Natural killer cell (primary cell): ENCODE results near the gene UST. TPM values are rescaled to one million over a fixed set of nuclear protein-coding genes. Genes with fewer than 3 reads are reported as not detected.

Experiments used
- ATAC-seq, 3 donors: fragments of 150-1000 bp in 2 of 3; fragments of 200-7000 bp in 1 of 3; cut with Tn5 transposase; 1 replicate in 1 of 3; 2 replicates in 2 of 3; pipeline ENCODE4 v1.10.0; 2021; ENCODE audit warnings: mild to moderate bottlenecking in 2 of 3, moderate library complexity in 2 of 3
- DNase-seq, 2 donors: peaks; one replicate each; pipeline versions ENCODE4 v3.0.0 to v3.0.0-alpha.2; 2013 to 2021; ENCODE audit warnings: mixed read lengths in 1 of 2
- H3K27ac ChIP-seq: one replicate; pipeline ENCODE4 v1.5.1; 2013; ENCODE audit warnings: mild to moderate bottlenecking, low read length
- H3K27me3 ChIP-seq: one replicate; pipeline ENCODE4 v1.6.1; 2013; ENCODE audit warnings: low read length; ENCODE audit not compliant: control insufficient read depth, insufficient read depth
- H3K36me3 ChIP-seq: one replicate; pipeline ENCODE4 v1.6.1; 2013; ENCODE audit warnings: low read length; ENCODE audit not compliant: control insufficient read depth, insufficient read depth
- H3K4me1 ChIP-seq: one replicate; pipeline ENCODE4 v1.6.1; 2013; ENCODE audit warnings: low read length; ENCODE audit not compliant: control insufficient read depth, insufficient read depth
- H3K4me3 ChIP-seq: one replicate; pipeline ENCODE4 v1.5.1; 2013; ENCODE audit warnings: low read length
- H3K9me3 ChIP-seq: one replicate; pipeline ENCODE4 v1.6.1; 2013; ENCODE audit warnings: low read length; ENCODE audit not compliant: control insufficient read depth, insufficient read depth
- H3K27ac Mint-ChIP-seq, 2 donors: one replicate each; pipeline ENCODE4 v1.8.0; 2022; ENCODE audit warnings: mild to moderate bottlenecking in 2 of 2, mixed read lengths in 2 of 2, moderate library complexity in 1 of 2
- H3K27me3 Mint-ChIP-seq, 2 donors: one replicate each; pipeline ENCODE4 v1.8.0; 2022; ENCODE audit warnings: low read depth in 2 of 2, mixed read lengths in 2 of 2
- H3K36me3 Mint-ChIP-seq: one replicate; pipeline ENCODE4 v1.8.0; 2022; ENCODE audit warnings: mixed read lengths
- H3K4me1 Mint-ChIP-seq, 2 donors: one replicate each; pipeline ENCODE4 v1.8.0; 2022; ENCODE audit warnings: mixed read lengths in 2 of 2
- H3K4me3 Mint-ChIP-seq: one replicate; pipeline ENCODE4 v1.8.0; 2022; ENCODE audit warnings: mild to moderate bottlenecking, moderate library complexity, mixed read lengths
- H3K9me3 Mint-ChIP-seq, 2 donors: one replicate each; pipeline ENCODE4 v1.8.0; 2022; ENCODE audit warnings: mixed read lengths in 2 of 2
- CTCF ChIP-seq: fragments of 200-600 bp; IDR thresholded peaks from one replicate; pipeline ENCODE4 v1.8.0; 2022; ENCODE audit warnings: antibody characterized with exemption
- WGBS: methylation state at CpG from one replicate; pipeline ENCODE4 v1.1.7; 2013; ENCODE audit warnings: missing lambda C conversion rate; ENCODE audit not compliant: insufficient coverage; 5-methylcytosine and 5-hydroxymethylcytosine counted together
- intact Hi-C: fragments of 100-400 bp; cut with micrococcal nuclease; formaldehyde crosslinking; loops from one replicate; pipeline ENCODE4 v1.14.2; 2022
- total RNA-seq, 4 donors: library from RNA; stranded (reverse); fragments of 120-200 nt in 1 of 4; gene quantifications; one replicate each; pipeline versions ENCODE4 v1.2.3 to v1.2.4, GENCODE V29; 2013 to 2022

The UST gene
- total RNA-seq, 3 donors from 2014 or later (not counting 1 experiment from before 2014, with no cell fraction given), result 6.3 to 11.9 (median 10.6) TPM

- H3K4me3 Mint-ChIP-seq, result peak overlapping the region; percentile 58
These were observed 24.4 kb downstream of the UST start for GRCh38 chr6:148771212-148771601.

GRCh38 chr6:148771896-148772554, 25.2 kb downstream of the UST start:
- H3K27me3 Mint-ChIP-seq, result no peaks in the 10 kb centered on the region

More at GRCh38 chr6:148771212-148771601, 24.4 kb downstream of the UST start:
- Histone ChIP-seq H3K36me3 (no peaks in the 10 kb centered on the region), H3K4me1 (peaks cover 24% of the 10 kb centered on the region), H3K9me3 (no peaks in the 10 kb centered on the region), H3K27me3 (no peaks in the 10 kb centered on the region), H3K4me3 (no peak overlapping the region), H3K27ac (no peak overlapping the region)
- Mint-ChIP-seq H3K27me3 (no peaks in the 10 kb centered on the region), H3K36me3 (no peaks in the 10 kb centered on the region), H3K4me1 (peaks cover 38 to 47% of the 10 kb centered on the region in 2 donors), H3K9me3 (no peaks in the 10 kb centered on the region), H3K27ac (peak overlapping the region; percentile 46 to 75)
- no peak for DNase-seq
- no peak for ATAC-seq
- no peak for TF ChIP-seq CTCF
- 71% methylated on average over 3 of the region's 3 CpGs for WGBS
- intact Hi-C loops, result no loop called here

GRCh38 chr6:148775161-148775560, 28.3 kb downstream of the UST start:
- H3K4me3 Mint-ChIP-seq, result no peak overlapping the region
- peaks cover 40 to 43% of the 10 kb centered on the region in 2 donors for H3K4me1 Mint-ChIP-seq
- peaks cover 28% of the 10 kb centered on the region for H3K4me1 ChIP-seq

More at GRCh38 chr6:148771896-148772554, 25.2 kb downstream of the UST start:
- intact Hi-C loops, result no loop called here
- Histone ChIP-seq H3K9me3 (no peaks in the 10 kb centered on the region), H3K36me3 (no peaks in the 10 kb centered on the region), H3K27ac (peak overlapping the region; percentile 14), H3K27me3 (no peaks in the 10 kb centered on the region), H3K4me1 (peaks cover 29% of the 10 kb centered on the region), H3K4me3 (no peak overlapping the region)
- peaks cover 39 to 47% of the 10 kb centered on the region in 2 donors for H3K4me1 Mint-ChIP-seq
- WGBS, result 52% methylated on average over 6 of the region's 6 CpGs
- TF ChIP-seq CTCF, result no peak
- peak overlapping the region; percentile 58 to 75 for H3K27ac Mint-ChIP-seq
- DNase-seq (peak in 1 of 2 donors; percentile 41), ATAC-seq (peak; percentile 50 to 70 (median 53))
- no peaks in the 10 kb centered on the region for H3K9me3 Mint-ChIP-seq
- no peaks in the 10 kb centered on the region for H3K36me3 Mint-ChIP-seq
- H3K4me3 Mint-ChIP-seq, result peak overlapping the region; percentile 58

More at GRCh38 chr6:148775161-148775560, 28.3 kb downstream of the UST start:
- no peaks in the 10 kb centered on the region for H3K27me3 Mint-ChIP-seq
- H3K9me3 ChIP-seq, result no peaks in the 10 kb centered on the region
- H3K9me3 Mint-ChIP-seq, result no peaks in the 10 kb centered on the region
- no peak overlapping the region for H3K4me3 ChIP-seq
- H3K36me3 Mint-ChIP-seq, result no peaks in the 10 kb centered on the region
- no peaks in the 10 kb centered on the region for H3K36me3 ChIP-seq
- intact Hi-C loops, result no loop called here
- no peak overlapping the region for H3K27ac Mint-ChIP-seq
- 67% methylated on average over 6 of the region's 6 CpGs for WGBS
- no peaks in the 10 kb centered on the region for H3K27me3 ChIP-seq
- ATAC-seq (no peak), DNase-seq (no peak)
- H3K27ac ChIP-seq, result no peak overlapping the region
- no peak for TF ChIP-seq CTCF
